Muscle of leg (tissue), 11 donors: ENCODE data around the gene TMPRSS11B. TPM values are rescaled to one million over a fixed set of nuclear protein-coding genes. Genes with fewer than 3 reads are reported as not detected.

Experiments used
- DNase-seq: peaks from one replicate; pipeline ENCODE4 v3.0.0; 2013
- H3K27ac ChIP-seq: one replicate; pipeline ENCODE4 v1.5.1; 2013; ENCODE audit warnings: mild to moderate bottlenecking, low read length, control low read depth
- H3K27me3 ChIP-seq: one replicate; pipeline ENCODE4 v1.6.1; 2013; ENCODE audit warnings: low read length; ENCODE audit not compliant: control insufficient read depth, insufficient read depth
- H3K36me3 ChIP-seq: one replicate; pipeline ENCODE4 v1.6.1; 2013; ENCODE audit warnings: low read length; ENCODE audit not compliant: control insufficient read depth, insufficient read depth
- H3K4me1 ChIP-seq: one replicate; pipeline ENCODE4 v1.6.1; 2013; ENCODE audit warnings: low read length; ENCODE audit not compliant: control insufficient read depth, insufficient read depth
- H3K4me3 ChIP-seq: one replicate; pipeline ENCODE4 v1.5.1; 2013; ENCODE audit warnings: low read length, control low read depth
- H3K9me3 ChIP-seq: replicated peaks from 2 replicates; pipeline ENCODE4 v1.6.1; 2013; ENCODE audit warnings: low read depth, low read length; ENCODE audit not compliant: control insufficient read depth
- WGBS: methylation state at CpG from one replicate; pipeline ENCODE4 v1.1.5; 2013; ENCODE audit warnings: missing lambda C conversion rate; ENCODE audit not compliant: insufficient coverage; 5-methylcytosine and 5-hydroxymethylcytosine counted together
- polyA plus RNA-seq, 8 donors: library from polyadenylated mRNA; unstranded; fragments of 120-200 nt; gene quantifications; one replicate each; pipeline versions ENCODE4 v1.2.1 to v1.2.3, GENCODE V29; 2013; ENCODE audit warnings: inconsistent platforms in 1 of 8, low replicate concordance in 1 of 8; ENCODE audit not compliant: insufficient read length in 8 of 8, insufficient read depth in 1 of 8
- total RNA-seq: library from RNA; stranded (reverse); fragments of 120-200 nt; gene quantifications from one replicate; pipeline ENCODE4 v1.2.4, GENCODE V29; 2013

TMPRSS11B gene
- total and polyA plus RNA-seq, 9 donors, result not detected

- no peaks in the 10 kb centered on the region for H3K27me3 ChIP-seq
- no CpG with 5 or more reads among the region's 2 CpGs for WGBS
- H3K4me3 ChIP-seq, result no peak overlapping the region
- H3K9me3 ChIP-seq, result no peaks in the 10 kb centered on the region
- no peak overlapping the region for H3K27ac ChIP-seq
- DNase-seq, result no peak
- H3K4me1 ChIP-seq, result no peaks in the 10 kb centered on the region
- no peaks in the 10 kb centered on the region for H3K36me3 ChIP-seq
These were observed 26.9 kb upstream of the TMPRSS11B start for GRCh38 chr4:68272380-68272779.

- WGBS, result no CpG with 5 or more reads among the region's 11 CpGs
- DNase-seq, result peak; percentile 77
These were observed 26.4 kb upstream of the TMPRSS11B start for GRCh38 chr4:68271851-68272357.

DNA sequence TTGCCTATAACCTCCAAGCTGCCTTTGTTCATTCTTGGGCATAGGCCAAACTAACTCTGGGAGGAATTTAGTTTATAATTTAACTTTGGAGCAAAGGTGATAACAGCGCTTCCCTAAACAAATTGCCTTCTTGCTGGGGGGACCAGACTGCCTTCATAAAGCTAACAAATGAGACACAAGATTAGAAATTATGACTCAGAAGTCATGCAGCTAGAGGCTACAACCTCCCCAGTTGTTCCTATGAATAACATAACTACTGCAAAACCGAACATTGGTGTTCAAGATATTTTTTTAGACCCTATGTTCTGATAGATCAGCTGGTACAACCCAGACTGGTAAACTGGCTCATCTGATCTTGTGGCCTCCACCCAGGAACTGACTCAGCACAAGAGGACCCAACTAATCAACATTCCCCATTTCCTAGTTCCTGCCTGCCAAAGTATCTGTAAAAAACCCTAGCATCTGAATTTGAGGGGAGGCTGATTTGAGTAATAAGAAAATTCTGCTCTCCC lies 22.0 kb upstream of the TMPRSS11B start:
- no peaks in the 10 kb centered on the region for H3K27me3 ChIP-seq

More at GRCh38 chr4:68271851-68272357, 26.4 kb upstream of the TMPRSS11B start:
- H3K4me1 ChIP-seq, result no peaks in the 10 kb centered on the region
- no peaks in the 10 kb centered on the region for H3K9me3 ChIP-seq
- no peaks in the 10 kb centered on the region for H3K36me3 ChIP-seq
- no peak overlapping the region for H3K27ac ChIP-seq
- H3K27me3 ChIP-seq, result no peaks in the 10 kb centered on the region
- H3K4me3 ChIP-seq, result no peak overlapping the region

DNA sequence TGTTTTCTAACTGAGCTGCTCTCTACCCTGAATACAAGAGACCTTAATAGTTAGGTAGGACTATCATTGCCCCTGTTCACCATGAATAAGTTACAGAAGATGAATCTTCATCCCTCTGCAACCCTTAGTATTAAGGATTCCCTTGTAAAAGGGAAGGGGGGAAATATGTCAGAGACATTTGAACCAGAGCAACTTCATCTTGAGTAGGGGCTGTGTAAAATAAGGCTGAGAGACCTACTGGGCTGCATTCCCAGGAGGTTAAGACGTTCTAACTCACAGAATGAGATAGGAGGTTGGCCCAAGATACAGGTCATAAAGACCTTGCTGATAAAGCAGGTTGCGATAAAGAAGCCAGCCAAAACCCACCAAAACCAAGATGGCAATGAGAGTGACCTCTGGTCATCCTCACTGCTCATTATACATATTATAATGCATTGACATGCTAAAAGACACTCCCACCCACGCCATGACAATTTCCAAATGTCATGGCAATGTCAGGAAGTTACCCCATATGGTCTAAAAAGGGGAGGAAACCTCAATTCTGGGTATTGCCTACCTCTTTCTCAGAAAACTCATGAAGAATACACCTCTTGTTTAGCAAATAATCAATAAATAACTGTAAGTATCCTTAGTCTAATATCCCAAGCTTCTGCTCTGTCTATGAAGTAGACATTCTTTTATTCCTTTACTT lies 19.5 kb upstream of the TMPRSS11B start:
- Histone ChIP-seq H3K4me3 (no peak overlapping the region), H3K9me3 (no peaks in the 10 kb centered on the region), H3K27ac (no peak overlapping the region), H3K4me1 (no peaks in the 10 kb centered on the region), H3K27me3 (no peaks in the 10 kb centered on the region), H3K36me3 (no peaks in the 10 kb centered on the region)
- 33% methylated on average over 1 of the region's 3 CpGs for WGBS
- DNase-seq, result no peak

More for the DNA sequence above, 22.0 kb upstream of the TMPRSS11B start:
- 80% methylated on average over 2 of the region's 2 CpGs for WGBS
- Histone ChIP-seq H3K27ac (no peak overlapping the region), H3K4me1 (no peaks in the 10 kb centered on the region), H3K9me3 (no peaks in the 10 kb centered on the region), H3K36me3 (no peaks in the 10 kb centered on the region), H3K4me3 (no peak overlapping the region)
- DNase-seq, result no peak

- WGBS, result no CpG with 5 or more reads among the region's 1 CpG
- DNase-seq, result no peak
- Histone ChIP-seq H3K27me3 (no peaks in the 10 kb centered on the region), H3K27ac (no peak overlapping the region), H3K4me1 (no peaks in the 10 kb centered on the region), H3K36me3 (no peaks in the 10 kb centered on the region), H3K4me3 (no peak overlapping the region), H3K9me3 (no peaks in the 10 kb centered on the region)
These were observed 13.7 kb upstream of the TMPRSS11B start for GRCh38 chr4:68259191-68259590.

DNA sequence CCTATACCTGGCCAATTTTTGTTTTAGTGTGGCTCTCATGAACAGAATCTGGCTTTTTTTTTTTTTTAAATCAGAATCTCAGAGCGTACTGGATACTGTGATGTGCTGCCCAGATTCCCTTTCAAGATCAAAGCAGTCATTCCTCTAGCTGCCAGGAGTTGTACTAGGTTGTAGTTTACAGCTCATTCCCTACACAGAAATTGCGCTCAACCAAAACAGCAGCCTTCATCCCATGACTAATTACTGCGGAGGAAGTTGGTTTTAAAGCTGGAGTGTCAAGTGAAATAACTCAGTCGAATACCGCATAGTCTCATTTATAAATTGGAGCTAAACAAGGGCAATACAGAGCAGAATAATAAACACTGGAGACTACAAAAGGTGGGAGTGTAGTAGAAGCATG lies 12.2 kb upstream of the TMPRSS11B start:
- Histone ChIP-seq H3K4me3 (no peak overlapping the region), H3K4me1 (no peaks in the 10 kb centered on the region), H3K27me3 (no peaks in the 10 kb centered on the region), H3K9me3 (no peaks in the 10 kb centered on the region), H3K36me3 (no peaks in the 10 kb centered on the region), H3K27ac (no peak overlapping the region)
- no peak for DNase-seq
- no CpG with 5 or more reads among the region's 5 CpGs for WGBS

- no peak for DNase-seq
- no peaks in the 10 kb centered on the region for H3K4me1 ChIP-seq
- H3K9me3 ChIP-seq, result no peaks in the 10 kb centered on the region
- no peaks in the 10 kb centered on the region for H3K27me3 ChIP-seq
- no peak overlapping the region for H3K4me3 ChIP-seq
- H3K36me3 ChIP-seq, result no peaks in the 10 kb centered on the region
- WGBS, result 70% methylated on average over 2 of the region's 3 CpGs
- H3K27ac ChIP-seq, result no peak overlapping the region
These were observed 10.8 kb upstream of the TMPRSS11B start for GRCh38 chr4:68256284-68256683.

GRCh38 chr4:68250151-68250930 lies 4.8 kb upstream of the TMPRSS11B start:
- WGBS, result no CpG with 5 or more reads among the region's 4 CpGs
- no peaks in the 10 kb centered on the region for H3K4me1 ChIP-seq
- DNase-seq, result no peak
- no peak overlapping the region for H3K27ac ChIP-seq
- no peaks in the 10 kb centered on the region for H3K27me3 ChIP-seq
- H3K9me3 ChIP-seq, result no peaks in the 10 kb centered on the region
- H3K4me3 ChIP-seq, result no peak overlapping the region
- no peaks in the 10 kb centered on the region for H3K36me3 ChIP-seq

- Histone ChIP-seq H3K27ac (no peak overlapping the region), H3K9me3 (no peaks in the 10 kb centered on the region), H3K4me1 (no peaks in the 10 kb centered on the region), H3K36me3 (no peaks in the 10 kb centered on the region), H3K4me3 (no peak overlapping the region), H3K27me3 (no peaks in the 10 kb centered on the region)
- DNase-seq, result no peak
These were observed 3.9 kb upstream of the TMPRSS11B start for GRCh38 chr4:68249434-68249833.

GRCh38 chr4:68240620-68241019 lies 4.9 kb downstream of the TMPRSS11B start:
- no peaks in the 10 kb centered on the region for H3K36me3 ChIP-seq
- H3K4me1 ChIP-seq, result no peaks in the 10 kb centered on the region
- no peaks in the 10 kb centered on the region for H3K27me3 ChIP-seq
- no peak overlapping the region for H3K27ac ChIP-seq
- H3K9me3 ChIP-seq, result no peaks in the 10 kb centered on the region
- no peak for DNase-seq
- no peak overlapping the region for H3K4me3 ChIP-seq
